Measurements from ENCODE around the gene PSMA1. TPM values are rescaled to one million over a fixed set of nuclear protein-coding genes. Genes with fewer than 3 reads are reported as not detected.

Gene PSMA1
- total RNA-seq, 4 donors from 2014 or later: 67.9 to 85.7 (median 76.8) TPM

DNA sequence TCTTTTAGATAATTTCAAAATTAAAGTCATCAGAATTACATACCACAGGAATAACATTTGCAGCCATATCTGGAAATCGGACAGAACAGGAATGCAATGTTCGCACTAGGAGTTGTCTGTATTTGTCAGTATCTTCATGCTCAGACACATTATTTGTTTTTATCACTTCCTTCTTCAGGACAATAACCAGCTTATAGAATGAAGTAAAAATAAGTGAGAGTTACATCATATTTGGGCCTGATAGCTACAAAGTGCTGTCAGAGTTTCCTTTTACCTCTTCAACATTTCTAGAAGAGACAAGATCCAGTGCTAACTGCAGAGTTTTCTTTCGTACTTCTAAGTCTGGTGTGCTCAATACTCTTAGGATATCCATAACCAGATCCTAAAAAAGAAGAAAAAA is 39.5 kb downstream of the PSMA1 start:
- H3K9me3 ChIP-seq: no peaks in the 10 kb centered on the region
- H3K27ac ChIP-seq: no peak overlapping the region
- WGBS, 2 donors: 90 to 94% methylated on average over 3 of the region's 3 CpGs
- peaks cover 0 to 99% (median 15%) of the 10 kb centered on the region in 3 donors for H3K36me3 ChIP-seq
- no peak for TF ChIP-seq POLR2A (IDR thresholded peaks at IDR 0.05)
- TF ChIP-seq, protein P1, sequence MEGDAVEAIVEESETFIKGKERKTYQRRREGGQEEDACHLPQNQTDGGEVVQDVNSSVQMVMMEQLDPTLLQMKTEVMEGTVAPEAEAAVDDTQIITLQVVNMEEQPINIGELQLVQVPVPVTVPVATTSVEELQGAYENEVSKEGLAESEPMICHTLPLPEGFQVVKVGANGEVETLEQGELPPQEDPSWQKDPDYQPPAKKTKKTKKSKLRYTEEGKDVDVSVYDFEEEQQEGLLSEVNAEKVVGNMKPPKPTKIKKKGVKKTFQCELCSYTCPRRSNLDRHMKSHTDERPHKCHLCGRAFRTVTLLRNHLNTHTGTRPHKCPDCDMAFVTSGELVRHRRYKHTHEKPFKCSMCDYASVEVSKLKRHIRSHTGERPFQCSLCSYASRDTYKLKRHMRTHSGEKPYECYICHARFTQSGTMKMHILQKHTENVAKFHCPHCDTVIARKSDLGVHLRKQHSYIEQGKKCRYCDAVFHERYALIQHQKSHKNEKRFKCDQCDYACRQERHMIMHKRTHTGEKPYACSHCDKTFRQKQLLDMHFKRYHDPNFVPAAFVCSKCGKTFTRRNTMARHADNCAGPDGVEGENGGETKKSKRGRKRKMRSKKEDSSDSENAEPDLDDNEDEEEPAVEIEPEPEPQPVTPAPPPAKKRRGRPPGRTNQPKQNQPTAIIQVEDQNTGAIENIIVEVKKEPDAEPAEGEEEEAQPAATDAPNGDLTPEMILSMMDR (IDR thresholded peaks at IDR 0.05): no peak
- no peak for TF ChIP-seq EP300 (IDR thresholded peaks at IDR 0.05)
- H3K4me3 ChIP-seq: no peak overlapping the region
- H3K27me3 ChIP-seq: no peaks in the 10 kb centered on the region
- no peaks in the 10 kb centered on the region for H3K4me1 ChIP-seq
- no peak for DNase-seq (ENCODE audit: low spot score in 2 of 2)

DNA sequence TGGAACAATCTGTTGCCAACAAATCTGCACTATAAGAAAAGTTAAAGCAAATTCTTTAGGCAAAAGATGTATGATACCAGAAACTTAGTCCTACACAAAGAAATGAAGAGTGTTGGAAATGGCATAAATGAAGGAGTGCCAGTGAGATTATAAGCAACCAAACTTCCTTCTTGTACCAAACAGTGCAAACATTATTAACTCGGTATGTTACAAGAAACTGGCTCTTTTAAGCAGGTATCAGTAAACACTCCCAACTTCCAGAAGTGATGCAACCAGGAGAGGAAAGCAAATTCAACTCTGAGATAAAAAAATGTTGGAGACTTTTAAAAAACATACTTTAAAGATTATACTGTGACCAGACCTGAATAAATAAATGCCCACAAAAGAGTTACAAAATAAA is 49.1 kb downstream of the PSMA1 start:
- TF ChIP-seq, protein P1 (IDR thresholded peaks at IDR 0.05): no peak
- no peaks in the 10 kb centered on the region for H3K27me3 ChIP-seq
- no peak overlapping the region for H3K4me3 ChIP-seq
- DNase-seq (ENCODE audit: low spot score in 2 of 2): no peak
- peaks cover 5 to 99% (median 26%) of the 10 kb centered on the region in 3 donors for H3K36me3 ChIP-seq
- H3K27ac ChIP-seq: no peak overlapping the region
- H3K9me3 ChIP-seq: no peaks in the 10 kb centered on the region
- WGBS, 2 donors: 87 to 93% methylated on average over 1 of the region's 1 CpG
- H3K4me1 ChIP-seq: peaks cover 0 to 10% (median 0%) of the 10 kb centered on the region in 4 donors

DNA sequence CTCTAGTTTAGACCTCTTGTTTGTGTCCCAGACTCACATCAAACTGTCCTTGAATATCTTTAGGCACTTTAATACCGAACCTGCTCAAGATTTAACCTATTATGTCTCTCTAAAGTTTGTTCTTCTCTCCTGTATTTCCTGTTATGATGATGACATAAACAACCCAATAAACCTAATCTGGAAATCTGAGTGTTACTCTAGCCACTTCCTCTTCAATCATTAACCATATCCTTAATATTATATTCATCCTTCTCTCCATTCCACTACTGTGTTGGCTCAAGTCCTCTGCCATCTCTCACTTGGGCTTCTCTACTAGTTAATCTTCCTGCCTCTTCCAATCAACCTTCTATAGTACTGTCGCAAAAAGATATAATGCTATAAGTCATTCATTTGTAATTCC is 56.6 kb downstream of the PSMA1 start:
- H3K4me3 ChIP-seq: no peak overlapping the region
- WGBS, 2 donors: 94 to 95% methylated on average over 2 of the region's 2 CpGs
- no peak for DNase-seq (ENCODE audit: low spot score in 2 of 2)
- TF ChIP-seq, protein P1 (IDR thresholded peaks at IDR 0.05): no peak
- TF ChIP-seq POLR2A (IDR thresholded peaks at IDR 0.05): no peak
- no peak for TF ChIP-seq EP300 (IDR thresholded peaks at IDR 0.05)
- H3K27ac ChIP-seq: no peak overlapping the region
- H3K36me3 ChIP-seq: peaks cover 3 to 100% (median 32%) of the 10 kb centered on the region in 3 donors
- peaks cover 0 to 7% (median 0%) of the 10 kb centered on the region in 4 donors for H3K4me1 ChIP-seq
- no peaks in the 10 kb centered on the region for H3K9me3 ChIP-seq
- no peaks in the 10 kb centered on the region for H3K27me3 ChIP-seq

DNA sequence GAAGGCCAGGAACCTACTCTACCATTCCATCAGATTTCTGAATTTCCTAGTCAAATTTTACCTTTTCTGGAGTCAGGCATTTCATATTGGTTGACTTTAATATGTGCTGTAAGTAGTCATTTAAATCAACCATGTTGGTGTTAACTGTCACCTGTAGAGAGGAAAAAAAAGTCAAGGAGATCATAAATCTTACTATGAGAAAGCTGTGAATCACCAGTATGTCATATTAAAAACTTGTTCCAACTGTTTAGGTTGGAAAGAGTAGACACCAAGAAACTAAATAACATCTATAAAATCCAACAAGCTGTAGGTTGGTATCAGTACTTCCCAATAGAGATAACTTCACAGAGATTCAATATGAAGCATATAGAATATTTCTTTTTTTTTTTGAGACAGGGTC is 60.0 kb downstream of the PSMA1 start:
- H3K4me3 ChIP-seq: no peak overlapping the region
- peaks cover 0 to 92% (median 28%) of the 10 kb centered on the region in 3 donors for H3K36me3 ChIP-seq
- no peak for DNase-seq (ENCODE audit: low spot score in 2 of 2)
- H3K4me1 ChIP-seq: no peaks in the 10 kb centered on the region
- H3K9me3 ChIP-seq: no peaks in the 10 kb centered on the region
- H3K27ac ChIP-seq: no peak overlapping the region
- TF ChIP-seq POLR2A (IDR thresholded peaks at IDR 0.05) (no peak), EP300 (IDR thresholded peaks at IDR 0.05) (no peak)
- TF ChIP-seq, protein P1 (IDR thresholded peaks at IDR 0.05): no peak
- no peaks in the 10 kb centered on the region for H3K27me3 ChIP-seq

DNA sequence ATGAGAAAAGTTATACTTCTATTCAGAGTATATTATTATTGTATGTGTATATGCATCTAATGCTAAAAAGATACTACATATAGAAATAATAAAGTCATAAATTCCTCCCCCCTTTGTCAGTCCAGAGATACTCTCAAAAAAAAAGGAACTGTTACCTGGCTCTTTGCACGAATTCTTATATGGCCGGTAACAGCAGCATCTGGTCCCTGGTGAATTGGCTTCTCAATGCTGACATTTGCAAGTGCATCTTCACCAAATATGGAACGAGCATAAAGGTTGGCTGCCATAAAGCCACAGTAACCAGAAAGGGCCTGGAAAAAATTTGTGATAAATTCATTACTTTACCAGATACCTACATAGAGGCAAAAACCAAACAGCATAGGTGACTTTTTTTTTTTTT is 61.8 kb downstream of the PSMA1 start:
- Histone ChIP-seq H3K27me3 (no peaks in the 10 kb centered on the region), H3K27ac (no peak overlapping the region), H3K4me1 (no peaks in the 10 kb centered on the region), H3K9me3 (no peaks in the 10 kb centered on the region), H3K36me3 (peaks cover 0 to 74% (median 17%) of the 10 kb centered on the region in 3 donors), H3K4me3 (no peak overlapping the region)
- DNase-seq (ENCODE audit: low spot score in 2 of 2): no peak
- TF ChIP-seq, protein P1 (IDR thresholded peaks at IDR 0.05): no peak
- TF ChIP-seq POLR2A (IDR thresholded peaks at IDR 0.05) (no peak), EP300 (IDR thresholded peaks at IDR 0.05) (no peak)
- 82 to 85% methylated on average over 3 of the region's 3 CpGs for WGBS, 2 donors
